Heart right ventricle (tissue), 16 donors: ENCODE measurements around the gene EXD3. TPM values are rescaled to one million over a fixed set of nuclear protein-coding genes. Genes with fewer than 3 reads are reported as not detected.
"Not testable (repeated sequence)": the region's sequence is repeated elsewhere in the genome, so short reads cannot be mapped to it uniquely, and the experiment has no call there.

Experiments used
- ATAC-seq, 8 donors: fragments of 200-7000 bp; cut with Tn5 transposase; one replicate each; pipeline ENCODE4 v1.9.1; 2020; ENCODE audit warnings: mild to moderate bottlenecking in 8 of 8, moderate library complexity in 8 of 8, moderate number of reproducible peaks in 1 of 8
- DNase-seq, 2 donors: peaks; one replicate each; pipeline ENCODE4 v3.0.0-alpha.2; 2020
- H3K27ac ChIP-seq, 10 donors: fragments of 200-600 bp; sonication (generic) in 2 of 10; one replicate each; pipeline versions ENCODE4 v1.5.0 to v1.8.0; 2020 to 2022; ENCODE audit warnings: mild to moderate bottlenecking in 3 of 10
- H3K27me3 ChIP-seq, 7 donors: fragments of 200-600 bp; one replicate each; pipeline ENCODE4 v1.8.0; 2021 to 2022; ENCODE audit warnings: mild to moderate bottlenecking in 2 of 7
- H3K36me3 ChIP-seq, 9 donors: fragments of 200-600 bp; sonication (generic) in 1 of 9; one replicate each; pipeline versions ENCODE4 v1.5.0 to v1.8.0; 2020 to 2022; ENCODE audit warnings: mild to moderate bottlenecking in 2 of 9
- H3K4me1 ChIP-seq, 9 donors: fragments of 200-600 bp; sonication (generic) in 1 of 9; one replicate each; pipeline versions ENCODE4 v1.5.0 to v1.8.0; 2020 to 2022; ENCODE audit warnings: mild to moderate bottlenecking in 4 of 9
- H3K4me3 ChIP-seq, 10 donors: fragments of 200-600 bp; sonication (generic) in 2 of 10; one replicate each; pipeline versions ENCODE4 v1.5.0 to v1.8.0; 2020 to 2022; ENCODE audit warnings: mild to moderate bottlenecking in 7 of 10, moderate library complexity in 2 of 10
- H3K9me3 ChIP-seq, 11 donors: fragments of 200-600 bp in 10 of 11; sonication (generic) in 2 of 11; one replicate each; pipeline versions ENCODE4 v1.5.0 to v1.8.0; 2013 to 2022; ENCODE audit warnings: mild to moderate bottlenecking in 2 of 11, control low read depth in 1 of 11, moderate library complexity in 1 of 11
- WGBS, 2 donors: extraction: QIAGEN DNeasy Blood & Tissue Kit; methylation state at CpG; one replicate each; pipeline ENCODE4 v1.1.7; 2013; ENCODE audit warnings: inconsistent platforms in 1 of 2; 5-methylcytosine and 5-hydroxymethylcytosine counted together
- intact Hi-C, 10 donors: fragments of 100-400 bp; cut with DNase I; formaldehyde crosslinking; loops; one replicate each; pipeline versions ENCODE4 v1.11.1 to v1.14.2; 2022
- polyA plus RNA-seq, 2 donors: library from polyadenylated mRNA; stranded (reverse); fragments of 200-250 nt; gene quantifications; one replicate each; pipeline ENCODE4 v1.2.3, GENCODE V29; 2013
- total RNA-seq, 10 donors: library from RNA; stranded (reverse); fragmentation: NEBNext Ultra II Directional in 3 of 10; extraction: Animal tissue kit (Norgen Biotek cat#: 25700) in 3 of 10; gene quantifications; one replicate each; pipeline versions ENCODE4 v1.2.1 to v1.2.4, GENCODE V29; 2021 to 2023
- TF ChIP-seq, protein P1 (sequence below), 9 donors: fragments of 200-600 bp; sonication (generic) in 2 of 9; IDR thresholded peaks; one replicate each; pipeline versions ENCODE4 v1.5.0 to v1.8.0; 2021 to 2022; ENCODE audit warnings: antibody characterized with exemption in 9 of 9, mild to moderate bottlenecking in 5 of 9, moderate library complexity in 1 of 9
- donor health status: Arrhythmogenic right ventricular cardiomyopathy.
- donor health status: ischemic (EF 13 %, LVEDD 7.1; RV severe dilation, severe dysfunction).
- donor health status: healthy with polysubstance abuse.
- donor health status: DM: no; HTN: yes; CAD: no.
- donor health status: DM: no; HTN: no; CAD: no.
- donor health status: ischemic (EF 25% LVEDD 6.9; RV normal size, moderate dysfunction).
- donor health status: ischemic (EF 25% LVEDD 5.7; RV mildly dilated, moderate dysfunction).
- donor health status: healthy.
- donor health status: DM: yes; HTN: yes; CAD: no.
- donor health status: Ischemic cardiomyopathy.
- donor health status: ischemic (EF 35%, LVEDD 5.7; RV mildly dilated, moderate dysfunction).
- donor health status: nonischemic (EF 11% LVEDD 7.7; RV severe dilation, severe dysfunction).
- donor health status: DM: yes; HTN: yes; CAD: no.
- donor health status: PGD.
- donor health status: ischemic (EF 29% LVEDD 5.4; RV normal size, mild dysfunction).
- donor health status: nonischemic (EF 23%, LVEDD 6.1; RV moderate dilation, normal function).

The EXD3 gene
- total and polyA plus RNA-seq, 12 donors: 5.8 to 33.0 (median 9.2) TPM

- Histone ChIP-seq H3K36me3 (peaks cover 0 to 7% (median 0%) of the 10 kb centered on the region in 9 donors), H3K4me3 (peak overlapping the region in 4 of 10 donors; percentile 5 to 33 (median 28)), H3K4me1 (peaks cover 0 to 45% (median 23%) of the 10 kb centered on the region in 9 donors), H3K9me3 (no peaks in the 10 kb centered on the region), H3K27ac (peak overlapping the region; percentile 44 to 95 (median 84)), H3K27me3 (no peaks in the 10 kb centered on the region)
- ATAC-seq: peak in 4 of 8 donors; percentile 12 to 47 (median 22)
- TF ChIP-seq, protein P1, sequence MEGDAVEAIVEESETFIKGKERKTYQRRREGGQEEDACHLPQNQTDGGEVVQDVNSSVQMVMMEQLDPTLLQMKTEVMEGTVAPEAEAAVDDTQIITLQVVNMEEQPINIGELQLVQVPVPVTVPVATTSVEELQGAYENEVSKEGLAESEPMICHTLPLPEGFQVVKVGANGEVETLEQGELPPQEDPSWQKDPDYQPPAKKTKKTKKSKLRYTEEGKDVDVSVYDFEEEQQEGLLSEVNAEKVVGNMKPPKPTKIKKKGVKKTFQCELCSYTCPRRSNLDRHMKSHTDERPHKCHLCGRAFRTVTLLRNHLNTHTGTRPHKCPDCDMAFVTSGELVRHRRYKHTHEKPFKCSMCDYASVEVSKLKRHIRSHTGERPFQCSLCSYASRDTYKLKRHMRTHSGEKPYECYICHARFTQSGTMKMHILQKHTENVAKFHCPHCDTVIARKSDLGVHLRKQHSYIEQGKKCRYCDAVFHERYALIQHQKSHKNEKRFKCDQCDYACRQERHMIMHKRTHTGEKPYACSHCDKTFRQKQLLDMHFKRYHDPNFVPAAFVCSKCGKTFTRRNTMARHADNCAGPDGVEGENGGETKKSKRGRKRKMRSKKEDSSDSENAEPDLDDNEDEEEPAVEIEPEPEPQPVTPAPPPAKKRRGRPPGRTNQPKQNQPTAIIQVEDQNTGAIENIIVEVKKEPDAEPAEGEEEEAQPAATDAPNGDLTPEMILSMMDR (IDR thresholded peaks at IDR 0.05): no peak
- 70 to 75% methylated on average over 26 of the region's 26 CpGs for WGBS, 2 donors
- intact Hi-C loops: loop anchor here in 1 of 10 donors (5.0 kb wide), 1 partner anchor 91 kb away; no protein-coding TSS in a partner anchor
- no peak for DNase-seq
Measured at GRCh38 chr9:137387891-137388560, 34.9 kb downstream of the EXD3 start.

DNA sequence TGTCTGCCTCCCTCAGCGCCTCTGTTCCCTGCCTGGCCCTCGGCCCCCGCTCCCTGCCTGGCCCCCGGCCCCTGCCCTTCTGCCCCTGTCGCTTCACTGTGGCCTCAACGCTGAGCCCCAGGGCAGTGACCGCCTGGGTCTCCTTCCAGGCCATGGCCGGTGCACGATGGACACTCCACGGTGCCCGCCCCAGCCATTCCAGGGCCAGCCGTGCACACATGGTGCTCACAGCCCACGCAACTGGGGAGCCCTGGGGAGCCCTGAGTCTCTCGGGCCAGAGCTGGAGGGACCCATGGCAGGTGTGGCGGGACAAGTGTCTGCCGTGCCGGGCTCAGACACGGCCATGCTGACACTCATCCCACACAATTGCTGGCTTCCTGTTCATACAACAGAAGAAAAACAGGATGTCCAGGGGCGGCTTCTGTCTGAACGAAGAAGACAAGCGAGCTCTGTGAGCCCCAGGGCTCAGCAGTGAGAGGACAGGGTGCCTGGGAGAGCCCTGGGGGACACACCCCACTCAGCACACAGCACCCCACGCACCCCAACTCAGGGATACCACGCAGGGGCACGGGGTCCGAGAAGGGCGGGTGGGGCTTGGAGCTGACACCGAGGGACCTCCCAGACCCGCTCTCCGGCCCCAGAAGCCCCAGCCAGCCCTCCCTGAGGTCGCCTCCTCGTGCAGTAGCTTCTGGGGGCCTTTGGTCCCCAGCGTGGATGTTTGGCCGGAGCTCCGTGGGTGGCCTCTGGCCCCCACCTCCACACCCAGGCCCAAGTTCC, 35.7 kb downstream of the EXD3 start:
- DNase-seq: no peak
- H3K4me1 ChIP-seq: peaks cover 0 to 45% (median 23%) of the 10 kb centered on the region in 9 donors
- no peaks in the 10 kb centered on the region for H3K27me3 ChIP-seq
- H3K4me3 ChIP-seq: peak overlapping the region in 4 of 10 donors; percentile 5 to 33 (median 28)
- H3K27ac ChIP-seq: peak overlapping the region; percentile 44 to 95 (median 84)
- H3K9me3 ChIP-seq: no peaks in the 10 kb centered on the region
- H3K36me3 ChIP-seq: peaks cover 0 to 6% (median 0%) of the 10 kb centered on the region in 9 donors
- TF ChIP-seq, protein P1 (IDR thresholded peaks at IDR 0.05): no peak
- peak; percentile 28 to 72 (median 58) for ATAC-seq
- WGBS, 2 donors: 48 to 57% methylated on average over 34 of the region's 34 CpGs
- intact Hi-C loops: loop anchor here in 1 of 10 donors (5.0 kb wide), 1 partner anchor 90 kb away; no protein-coding TSS in a partner anchor

GRCh38 chr9:137386507-137387113, 36.4 kb downstream of the EXD3 start:
- not testable (repeated sequence) for H3K36me3 ChIP-seq, DNase-seq, H3K27me3 ChIP-seq, H3K9me3 ChIP-seq, ATAC-seq
- H3K4me3 ChIP-seq: peak overlapping the region in 2 of 10 donors; percentile 28 to 33
- WGBS, 2 donors: 81 to 84% methylated on average over 12 of the region's 12 CpGs
- H3K4me1 ChIP-seq: peaks cover 0 to 38% (median 23%) of the 10 kb centered on the region in 9 donors
- intact Hi-C loops: loop anchor here in 1 of 10 donors (5.0 kb wide), 1 partner anchor 89 kb away; no protein-coding TSS in a partner anchor
- H3K27ac ChIP-seq: peak overlapping the region in 9 of 10 donors; percentile 72 to 95 (median 85)

DNA sequence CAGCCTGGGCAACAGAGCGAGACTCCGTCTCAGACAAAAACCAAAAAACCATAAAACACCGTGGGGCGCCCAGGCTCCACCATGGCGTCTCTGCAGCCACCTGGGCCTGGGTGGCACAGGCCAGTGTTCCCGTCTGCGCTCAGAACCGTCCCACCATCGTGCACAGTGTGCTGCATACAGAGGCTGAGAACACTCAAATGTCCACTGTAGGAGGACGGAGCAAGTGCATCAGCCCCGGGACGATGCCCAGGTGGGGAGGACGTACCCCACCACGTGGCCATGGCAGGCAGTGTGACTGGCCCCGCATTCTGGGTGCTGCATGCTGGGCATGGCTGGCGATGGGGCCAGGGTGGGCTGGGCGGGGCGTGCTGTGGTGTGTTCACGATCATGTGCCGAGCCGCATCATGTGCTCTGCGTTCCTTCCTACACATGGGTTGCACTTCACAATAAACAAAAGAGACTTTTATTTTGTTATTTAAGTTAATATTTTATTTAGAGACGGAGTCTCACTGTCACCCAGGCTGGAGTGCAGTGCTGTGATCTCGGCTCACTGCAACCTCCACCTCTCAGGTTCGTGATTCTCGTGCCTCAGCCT, 37.8 kb downstream of the EXD3 start:
- Histone ChIP-seq H3K27me3 (no peaks in the 10 kb centered on the region), H3K9me3 (no peaks in the 10 kb centered on the region), H3K4me1 (peaks cover 0 to 27% (median 17%) of the 10 kb centered on the region in 9 donors), H3K36me3 (no peaks in the 10 kb centered on the region), H3K27ac (no peak overlapping the region), H3K4me3 (no peak overlapping the region)
- intact Hi-C loops: loop anchor here in 1 of 10 donors (5.0 kb wide), 1 partner anchor 88 kb away; no protein-coding TSS in a partner anchor
- DNase-seq (no peak), ATAC-seq (no peak)
- 94 to 96% methylated on average over 26 of the region's 26 CpGs for WGBS, 2 donors
- TF ChIP-seq, protein P1 (IDR thresholded peaks at IDR 0.05): no peak
